GF-D8 (cell line): ENCODE data around the gene GNLY.
"Not testable (repeated sequence)": the region's sequence is repeated elsewhere in the genome, so short reads cannot be mapped to it uniquely, and the experiment has no call there.

ENCODE experiments used
- DNase-seq: peaks from one replicate; lab custom pipeline; 2025; lab: John Stamatoyannopoulos, UW

Gene GNLY

GRCh38 chr2:85694052-85695025 lies at the start of gene GNLY:
Gene GNLY, plus strand, starts transcription at chr2:85694358. Its CDS starts 61 bp downstream, at chr2:85694419.
- no peak for DNase-seq

GRCh38 chr2:85644909-85645308 lies 49.2 kb upstream of the GNLY start:
- DNase-seq, result no peak

GRCh38 chr2:85646166-85646565 lies 48.0 kb upstream of the GNLY start:
- DNase-seq, result no peak

GRCh38 chr2:85647823-85648526 lies 46.2 kb upstream of the GNLY start:
- DNase-seq, result no peak

- no peak for DNase-seq
Observed at GRCh38 chr2:85648619-85649018, 45.5 kb upstream of the GNLY start.

- DNase-seq, result no peak
Observed at GRCh38 chr2:85649201-85650190, 44.7 kb upstream of the GNLY start.

GRCh38 chr2:85650456-85650855 lies 43.7 kb upstream of the GNLY start:
- no peak for DNase-seq

- no peak for DNase-seq
Observed at GRCh38 chr2:85651097-85651496, 43.1 kb upstream of the GNLY start.

GRCh38 chr2:85652056-85652455 lies 42.1 kb upstream of the GNLY start:
- DNase-seq, result no peak

GRCh38 chr2:85653996-85654395 lies 40.2 kb upstream of the GNLY start:
- no peak for DNase-seq

- DNase-seq, result no peak
Observed at GRCh38 chr2:85655961-85656417, 38.2 kb upstream of the GNLY start.

- DNase-seq, result no peak
Observed at GRCh38 chr2:85656468-85656867, 37.7 kb upstream of the GNLY start.

- DNase-seq, result not testable (repeated sequence)
Observed at GRCh38 chr2:85657399-85657798, 36.8 kb upstream of the GNLY start.

GRCh38 chr2:85659324-85659981 lies 34.7 kb upstream of the GNLY start:
- DNase-seq, result no peak

GRCh38 chr2:85660301-85660700 lies 33.9 kb upstream of the GNLY start:
- not testable (repeated sequence) for DNase-seq

- DNase-seq, result no peak
Observed at GRCh38 chr2:85660725-85661124, 33.4 kb upstream of the GNLY start.

- DNase-seq, result no peak
Observed at GRCh38 chr2:85661139-85661858, 32.9 kb upstream of the GNLY start.

- DNase-seq, result no peak
Observed at GRCh38 chr2:85662899-85663593, 31.1 kb upstream of the GNLY start.

GRCh38 chr2:85663594-85664565 lies 30.3 kb upstream of the GNLY start:
- DNase-seq, result no peak
